NOMO-1 treated with DMSO at 0.1 percent for 48 hours (cell line): ENCODE measurements around the gene LRRC7.
A peak's percentile ranks its signal among the peaks of the same experiment; 100 is the strongest.

Source experiments
- DNase-seq: peaks from one replicate; lab custom pipeline; 2025; ENCODE audit not compliant: unreplicated experiment; lab: John Stamatoyannopoulos, UW

LRRC7 gene

GRCh38 chr1:69587391-69587790, 19.7 kb downstream of the LRRC7 start:
- DNase-seq = no peak

GRCh38 chr1:69589799-69590198, 22.1 kb downstream of the LRRC7 start:
- no peak for DNase-seq

- no peak for DNase-seq
Measured at GRCh38 chr1:69592341-69592740, 24.6 kb downstream of the LRRC7 start.

GRCh38 chr1:69595486-69595885, 27.8 kb downstream of the LRRC7 start:
- DNase-seq = no peak

GRCh38 chr1:69611316-69611715, 43.6 kb downstream of the LRRC7 start:
- DNase-seq = no peak

- no peak for DNase-seq
Measured at GRCh38 chr1:69613414-69613813, 45.7 kb downstream of the LRRC7 start.

GRCh38 chr1:69638673-69639072, 71.0 kb downstream of the LRRC7 start:
- no peak for DNase-seq

- no peak for DNase-seq
Measured at GRCh38 chr1:69639159-69639558, 71.4 kb downstream of the LRRC7 start.

- DNase-seq = no peak
Measured at GRCh38 chr1:69643266-69643665, 75.5 kb downstream of the LRRC7 start.

- no peak for DNase-seq
Measured at GRCh38 chr1:69645477-69645876, 77.8 kb downstream of the LRRC7 start.

- DNase-seq = no peak
Measured at GRCh38 chr1:69648486-69648885, 80.8 kb downstream of the LRRC7 start.

GRCh38 chr1:69649383-69649990, 81.8 kb downstream of the LRRC7 start:
- no peak for DNase-seq

- DNase-seq = no peak
Measured at GRCh38 chr1:69650779-69651178, 83.1 kb downstream of the LRRC7 start.

GRCh38 chr1:69651656-69652055, 83.9 kb downstream of the LRRC7 start:
- DNase-seq = no peak

GRCh38 chr1:69657971-69658370, 90.2 kb downstream of the LRRC7 start:
- DNase-seq = no peak

- DNase-seq = no peak
Measured at GRCh38 chr1:69661686-69662085, 94.0 kb downstream of the LRRC7 start.

GRCh38 chr1:69662321-69662720, 94.6 kb downstream of the LRRC7 start:
- DNase-seq = no peak

- no peak for DNase-seq
Measured at GRCh38 chr1:69671363-69672010, 103.8 kb downstream of the LRRC7 start.

GRCh38 chr1:69673321-69673720, 105.6 kb downstream of the LRRC7 start:
- no peak for DNase-seq

GRCh38 chr1:69679965-69680364, 112.2 kb downstream of the LRRC7 start:
- no peak for DNase-seq

GRCh38 chr1:69686367-69686984, 118.8 kb downstream of the LRRC7 start:
- DNase-seq = no peak

- DNase-seq = peak; percentile 86
Measured at GRCh38 chr1:69688193-69688592, 120.5 kb downstream of the LRRC7 start.

GRCh38 chr1:69691179-69691578, 123.5 kb downstream of the LRRC7 start:
- DNase-seq = no peak
